H1 (cell line): ENCODE results near the gene FHL1. TPM values are rescaled to one million over a fixed set of nuclear protein-coding genes. Genes with fewer than 3 reads are reported as not detected.

Experiments used
- CTCF ChIA-PET: fragments of 300-600 bp; sonication (Branson Sonifier 250); formaldehyde crosslinking; loops from one replicate; lab custom pipeline; 2021; ENCODE audit not compliant: partially characterized antibody; lab: Charles Lee
- POLR2A ChIA-PET: fragments of 300-600 bp; sonication (Branson Sonifier 250); formaldehyde crosslinking; loops from one replicate; lab custom pipeline; 2021; ENCODE audit warnings: inconsistent platforms; ENCODE audit not compliant: partially characterized antibody; lab: Charles Lee
- DNase-seq, 2 experiments: peaks; one replicate each; pipeline versions ENCODE4 v3.0.0 to v3.0.0-alpha.2; 2010 to 2022; ENCODE audit warnings: low spot score in 2 of 2, low read depth in 1 of 2, mixed read lengths in 1 of 2
- FAIRE-seq: peaks from 2 replicates; lab custom pipeline; 2011; peaks lifted over from hg19 to GRCh38; lab: Jason Lieb, UNC
- H2AFZ ChIP-seq: 2 replicates; pipeline ENCODE4 v1.8.1; 2012; ENCODE audit warnings: low read length, inconsistent platforms
- H2AK5ac ChIP-seq: 2 replicates; pipeline ENCODE4 v1.6.1; 2013; ENCODE audit warnings: low read depth, low read length
- H2BK120ac ChIP-seq: replicated peaks from 2 replicates; pipeline ENCODE3; 2013; ENCODE audit warnings: low read depth, low read length, inconsistent platforms
- H2BK12ac ChIP-seq: 2 replicates; pipeline ENCODE4 v1.6.1; 2013; ENCODE audit warnings: low read depth, low read length
- H2BK15ac ChIP-seq: 2 replicates; pipeline ENCODE4 v1.6.1; 2013; ENCODE audit warnings: low read length
- H2BK20ac ChIP-seq: 2 replicates; pipeline ENCODE4 v1.6.1; 2013; ENCODE audit warnings: low read length
- H2BK5ac ChIP-seq: 2 replicates; pipeline ENCODE4 v1.6.1; 2013; ENCODE audit warnings: low read depth, low read length
- H3K14ac ChIP-seq: 2 replicates; pipeline ENCODE4 v1.6.1; 2013; ENCODE audit warnings: inconsistent platforms; ENCODE audit not compliant: insufficient read length
- H3K18ac ChIP-seq: 2 replicates; pipeline ENCODE4 v1.6.1; 2013; ENCODE audit warnings: low read length; ENCODE audit errors: extremely low read depth
- H3K23ac ChIP-seq: 2 replicates; pipeline ENCODE4 v1.6.1; 2013; ENCODE audit warnings: inconsistent platforms; ENCODE audit not compliant: insufficient read length
- H3K23me2 ChIP-seq: 2 replicates; pipeline ENCODE4 v1.6.1; 2013; ENCODE audit warnings: low read depth, low read length
- H3K27ac ChIP-seq: 2 replicates; pipeline ENCODE4 v1.6.1; 2011; ENCODE audit warnings: low read depth, low read length, inconsistent platforms
- H3K27me3 ChIP-seq, 4 experiments: replicated peaks in 1 of 4; 1 replicate in 1 of 4; 2 replicates in 3 of 4; pipeline versions ENCODE4 v1.6.1 to v1.8.1; 2011 to 2013; ENCODE audit warnings: low read length in 3 of 4, mild to moderate bottlenecking in 3 of 4, inconsistent platforms in 2 of 4, mixed read lengths in 2 of 4, moderate library complexity in 1 of 4; ENCODE audit not compliant: control insufficient read depth in 3 of 4, insufficient read depth in 3 of 4; ENCODE audit errors: extremely low read depth in 1 of 4
- H3K36me3 ChIP-seq, 4 experiments: 2 replicates each; pipeline versions ENCODE4 v1.6.1 to v1.8.1; 2011 to 2013; ENCODE audit warnings: mild to moderate bottlenecking in 4 of 4, low read length in 3 of 4, moderate library complexity in 2 of 4, control low read depth in 1 of 4, inconsistent platforms in 1 of 4; ENCODE audit not compliant: insufficient read depth in 4 of 4, control insufficient read depth in 2 of 4
- H3K4ac ChIP-seq: replicated peaks from 2 replicates; pipeline ENCODE3; 2013; ENCODE audit warnings: low read length, low read depth, mixed read lengths, inconsistent platforms; ENCODE audit not compliant: insufficient read length
- H3K4me1 ChIP-seq, 4 experiments: replicated peaks in 1 of 4; 1 replicate in 1 of 4; 2 replicates in 3 of 4; pipeline versions ENCODE4 v1.6.1 to v1.8.1; 2011 to 2013; ENCODE audit warnings: low read length in 3 of 4, inconsistent platforms in 2 of 4, mixed read lengths in 1 of 4; ENCODE audit not compliant: insufficient read depth in 4 of 4, control insufficient read depth in 3 of 4
- H3K4me2 ChIP-seq, 2 experiments: 2 replicates each; pipeline versions ENCODE4 v1.6.1 to v1.8.1; 2011 to 2013; ENCODE audit warnings: low read depth in 2 of 2, low read length in 2 of 2, control low read depth in 1 of 2, inconsistent platforms in 1 of 2, mild to moderate bottlenecking in 1 of 2; ENCODE audit not compliant: insufficient read depth in 1 of 2
- H3K4me3 ChIP-seq, 4 experiments: fragments of 200-600, 300-600 bp in 1 of 4; sonication (generic), shearing (Covaris generic), sonication (Bioruptor Twin) in 1 of 4; 2 replicates each; pipeline versions ENCODE4 v1.5.1 to v1.8.1; 2011 to 2016; ENCODE audit warnings: low read length in 4 of 4, low read depth in 3 of 4, control low read depth in 2 of 4, inconsistent platforms in 2 of 4, mild to moderate bottlenecking in 2 of 4, mixed read lengths in 1 of 4, moderate library complexity in 1 of 4; ENCODE audit not compliant: insufficient read depth in 2 of 4; ENCODE audit errors: extremely low read depth in 1 of 4
- H3K56ac ChIP-seq: replicated peaks from 2 replicates; pipeline ENCODE3; 2013; ENCODE audit warnings: low read depth, mild to moderate bottlenecking, mixed read lengths, low read length, inconsistent platforms; ENCODE audit not compliant: insufficient read length
- H3K79me1 ChIP-seq: 2 replicates; pipeline ENCODE4 v1.6.1; 2013; ENCODE audit warnings: low read depth, low read length, control low read depth
- H3K79me2 ChIP-seq, 2 experiments: 2 replicates each; pipeline versions ENCODE4 v1.6.1 to v1.8.1; 2012 to 2013; ENCODE audit warnings: low read length in 2 of 2, mild to moderate bottlenecking in 2 of 2, inconsistent platforms in 1 of 2; ENCODE audit not compliant: insufficient read depth in 2 of 2, control insufficient read depth in 1 of 2
- H3K9ac ChIP-seq, 4 experiments: replicated peaks in 1 of 4; 1 replicate in 1 of 4; 2 replicates in 3 of 4; pipeline versions ENCODE4 v1.6.1 to v1.8.1; 2011 to 2013; ENCODE audit warnings: low read depth in 3 of 4, low read length in 3 of 4, control low read depth in 2 of 4, mild to moderate bottlenecking in 2 of 4, moderate library complexity in 2 of 4, inconsistent platforms in 1 of 4; ENCODE audit errors: extremely low read depth in 1 of 4
- H3K9me3 ChIP-seq, 2 experiments: 2 replicates each; pipeline versions ENCODE4 v1.6.1 to v1.8.1; 2012 to 2013; ENCODE audit warnings: mild to moderate bottlenecking in 2 of 2, moderate library complexity in 2 of 2, control low read depth in 1 of 2, inconsistent platforms in 1 of 2, low read depth in 1 of 2, low read length in 1 of 2, mixed read lengths in 1 of 2; ENCODE audit not compliant: insufficient read depth in 2 of 2
- H4K20me1 ChIP-seq, 2 experiments: replicated peaks in 1 of 2; 2 replicates each; pipeline versions ENCODE3 to v1.8.1; 2011 to 2013; ENCODE audit warnings: inconsistent platforms in 2 of 2, low read length in 2 of 2, mild to moderate bottlenecking in 1 of 2; ENCODE audit not compliant: insufficient read depth in 2 of 2, control insufficient read depth in 1 of 2
- H4K5ac ChIP-seq: 2 replicates; pipeline ENCODE4 v1.6.1; 2013; ENCODE audit warnings: low read length, low read depth, mixed read lengths, inconsistent platforms; ENCODE audit not compliant: insufficient read length
- H4K8ac ChIP-seq: 2 replicates; pipeline ENCODE4 v1.8.0; 2013; ENCODE audit warnings: mild to moderate bottlenecking, moderate library complexity, low read length, inconsistent platforms; ENCODE audit not compliant: insufficient read depth; ENCODE audit errors: extremely low read depth
- H4K91ac ChIP-seq: replicated peaks from 2 replicates; pipeline ENCODE3; 2013; ENCODE audit warnings: low read length, mixed read lengths, inconsistent platforms; ENCODE audit not compliant: insufficient read length
- BCL11A ChIP-seq, 2 experiments: IDR thresholded peaks; one replicate each; pipeline ENCODE4 v1.6.1; 2011; ENCODE audit warnings: low read depth in 2 of 2, low read length in 2 of 2, mild to moderate bottlenecking in 2 of 2
- CBX8 ChIP-seq: fragments of 300-800, 300-1000 bp; sonication (generic); IDR thresholded peaks from 2 replicates; pipeline ENCODE4 v1.7.1; 2016; ENCODE audit warnings: low read depth, low read length, borderline replicate concordance
- CREB1 ChIP-seq: IDR thresholded peaks from 2 replicates; pipeline ENCODE4 v1.6.1; 2012; ENCODE audit warnings: inconsistent platforms
- HDAC2 ChIP-seq, 2 experiments: fragments of 300-600 bp in 1 of 2; sonication (generic) in 1 of 2; IDR thresholded peaks; 2 replicates each; pipeline ENCODE4 v1.6.1; 2011 to 2012; ENCODE audit warnings: low read depth in 2 of 2, low read length in 2 of 2, mild to moderate bottlenecking in 2 of 2, moderate library complexity in 2 of 2, borderline replicate concordance in 1 of 2, inconsistent platforms in 1 of 2
- PHF8 ChIP-seq: fragments of 200-600 bp; sonication (generic); conservative IDR thresholded peaks from 2 replicates; pipeline ENCODE4 v1.7.1; 2012; ENCODE audit warnings: low read depth, mild to moderate bottlenecking, inconsistent platforms, low read length, moderate library complexity
- POLR2AphosphoS5 ChIP-seq: IDR thresholded peaks from 2 replicates; pipeline ENCODE4 v1.6.1; 2011; ENCODE audit warnings: low read depth, low read length
- SIRT6 ChIP-seq: IDR thresholded peaks from one replicate; pipeline ENCODE4 v1.7.1; 2012; ENCODE audit warnings: low read length, inconsistent platforms
- TAF1 ChIP-seq: IDR thresholded peaks from 2 replicates; pipeline ENCODE4 v1.6.1; 2011; ENCODE audit warnings: mild to moderate bottlenecking, low read depth, low read length
- WGBS, 2 experiments: shearing (Covaris generic) in 1 of 2; methylation state at CpG; one replicate each; pipeline versions ENCODE4 v1.1.6 to v1.1.7; 2013 to 2015; ENCODE audit warnings: low lambda C conversion rate in 2 of 2, mixed read lengths in 2 of 2, inconsistent platforms in 1 of 2, low coverage in 1 of 2, missing lambda C conversion rate in 1 of 2; ENCODE audit not compliant: insufficient replicate concordance in 2 of 2, insufficient coverage in 1 of 2, insufficient read length in 1 of 2; ENCODE audit errors: extremely low coverage in 1 of 2, missing lambda C conversion rate in 1 of 2; 5-methylcytosine and 5-hydroxymethylcytosine counted together
- polyA plus RNA-seq, 7 experiments: library from polyadenylated mRNA; depleted of rRNA in 3 of 7; stranded (reverse) in 5 of 7; unstranded in 2 of 7; fragments of >200 nt in 5 of 7; fragments of 200-250 nt in 2 of 7; gene quantifications; 1 replicate in 5 of 7; 2 replicates in 1 of 7; 4 replicates in 1 of 7; pipeline versions ENCODE4 v1.2.1 to v1.2.3, GENCODE V29; 2011 to 2013; ENCODE audit warnings: missing spikeins in 2 of 7, mixed read lengths in 2 of 7
- total RNA-seq: library from RNA; stranded (reverse); fragmentation: NEBNext Ultra II Directional; extraction: Animal tissue kit (Norgen Biotek cat#: 25700); gene quantifications from 2 replicates; pipeline ENCODE4 v1.2.1, GENCODE V29; 2021

The FHL1 gene
- total and polyA plus RNA-seq, 2 of the 8 experiments (the other 6 are each of a cell fraction or from before 2014, with no cell fraction given) = 45.0 to 56.5 TPM

GRCh38 chrX:136156560-136157117 lies 9.3 kb downstream of the FHL1 start:
- no peak overlapping the region for H2BK12ac ChIP-seq
- no peaks in the 10 kb centered on the region for H3K23me2 ChIP-seq
- H2BK5ac ChIP-seq = no peak overlapping the region
- DNase-seq = no peak
- no peak overlapping the region for H3K4me2 ChIP-seq
- WGBS, 2 experiments = 76% methylated on average over 5 of the region's 5 CpGs; no CpG with 5 or more reads in 1 of the 2 experiments
- ChIA-PET POLR2A (no interaction called here), CTCF (interaction anchor here (3.4 kb wide), 1 partner anchor 128 kb away, joined by 17 read pairs; no protein-coding TSS in a partner anchor)
- H3K14ac ChIP-seq = no peak overlapping the region
- no peak overlapping the region for H2BK20ac ChIP-seq
- no peaks in the 10 kb centered on the region for H3K36me3 ChIP-seq
- no peak overlapping the region for H4K8ac ChIP-seq
- no peaks in the 10 kb centered on the region for H3K9me3 ChIP-seq
- no peaks in the 10 kb centered on the region for H3K4me1 ChIP-seq
- peaks cover 0 to 26% of the 10 kb centered on the region in 2 experiments; a peak in 2 of 4 replicates for H3K79me2 ChIP-seq
- H3K4ac ChIP-seq = no peak overlapping the region
- H4K91ac ChIP-seq = no peak overlapping the region
- no peak overlapping the region for H3K23ac ChIP-seq
- H2AFZ ChIP-seq = no peak overlapping the region
- no peak for FAIRE-seq
- no peak overlapping the region for H4K5ac ChIP-seq
- no peak overlapping the region for H3K27ac ChIP-seq
- no peak overlapping the region for H2AK5ac ChIP-seq
- H4K20me1 ChIP-seq = no peaks in the 10 kb centered on the region
- no peak overlapping the region for H2BK120ac ChIP-seq
- no peak overlapping the region for H2BK15ac ChIP-seq
- no peak overlapping the region for H3K4me3 ChIP-seq
- no peak overlapping the region for H3K9ac ChIP-seq
- no peak overlapping the region for H3K18ac ChIP-seq
- no peaks in the 10 kb centered on the region for H3K79me1 ChIP-seq
- no peak overlapping the region for H3K56ac ChIP-seq
- no peaks in the 10 kb centered on the region for H3K27me3 ChIP-seq
- TF ChIP-seq PHF8 (no peak), BCL11A (IDR thresholded peaks at IDR 0.05; ENCODE audit: low read depth in 2 of 2, low read length in 2 of 2) (no peak), POLR2AphosphoS5 (no peak), HDAC2 (IDR thresholded peaks at IDR 0.05; ENCODE audit: borderline replicate concordance in 1 of 2, low read depth in 2 of 2, low read length in 2 of 2) (no peak), CBX8 (no peak), SIRT6 (no peak), TAF1 (no peak), CREB1 (no peak)
- TF ChIP-seq, all 59 proteins: peak for 0
